ENCODE results near the gene IQCF2.

The IQCF2 gene

GRCh38 chr3:51819151-51819550 is 42.3 kb upstream of the IQCF2 start:
- no peak overlapping the region for H3K4me3 ChIP-seq (ENCODE audit: control insufficient read depth, low read depth, low read length)
- no peak for TF ChIP-seq CTCF (conservative IDR thresholded peaks at IDR 0.05; ENCODE audit: control insufficient read depth, insufficient read depth, low read depth, low read length)
- DNase-seq (ENCODE audit: low read depth), result no peak

GRCh38 chr3:51819709-51820406 is 41.6 kb upstream of the IQCF2 start:
- TF ChIP-seq CTCF (conservative IDR thresholded peaks at IDR 0.05; ENCODE audit: control insufficient read depth, insufficient read depth, low read depth, low read length), result peak; percentile 31
- no peak overlapping the region for H3K4me3 ChIP-seq (ENCODE audit: control insufficient read depth, low read depth, low read length)
- no peak for DNase-seq (ENCODE audit: low read depth)

- TF ChIP-seq CTCF (conservative IDR thresholded peaks at IDR 0.05; ENCODE audit: control insufficient read depth, insufficient read depth, low read depth, low read length), result no peak
- no peak for DNase-seq (ENCODE audit: low read depth)
- H3K4me3 ChIP-seq (ENCODE audit: control insufficient read depth, low read depth, low read length), result no peak overlapping the region
Measured at GRCh38 chr3:51828297-51828696, 33.1 kb upstream of the IQCF2 start.

- DNase-seq (ENCODE audit: low read depth), result no peak
- no peak overlapping the region for H3K4me3 ChIP-seq (ENCODE audit: control insufficient read depth, low read depth, low read length)
- no peak for TF ChIP-seq CTCF (conservative IDR thresholded peaks at IDR 0.05; ENCODE audit: control insufficient read depth, insufficient read depth, low read depth, low read length)
Measured at GRCh38 chr3:51830345-51830744, 31.1 kb upstream of the IQCF2 start.

DNA sequence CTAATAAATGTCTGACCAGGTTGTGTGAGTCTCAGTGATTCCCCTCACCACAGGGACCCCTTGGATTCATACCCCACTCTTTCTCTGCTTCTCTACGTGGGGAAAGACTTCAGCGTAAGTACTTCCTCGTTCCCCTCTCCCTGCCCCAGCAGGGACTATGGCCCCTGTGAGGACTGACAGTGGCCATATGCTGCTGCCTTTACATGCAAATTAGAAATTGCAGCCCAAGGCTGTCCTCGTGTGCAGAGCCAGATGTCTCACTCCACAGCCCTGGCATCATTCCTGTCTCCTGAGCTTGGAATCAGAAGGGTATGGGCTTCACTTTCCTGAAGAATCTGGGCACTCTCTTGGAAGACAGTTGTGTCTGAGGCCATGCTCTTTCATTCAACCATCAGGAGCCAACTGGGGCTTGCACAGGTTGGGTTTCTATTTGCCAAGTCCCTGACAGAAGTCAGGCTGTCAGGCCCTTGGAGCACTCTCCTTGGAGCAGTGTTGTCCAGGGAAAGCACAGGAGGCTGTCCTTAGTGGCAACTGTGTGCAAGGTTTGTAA is 30.5 kb upstream of the IQCF2 start:
- H3K4me3 ChIP-seq (ENCODE audit: control insufficient read depth, low read depth, low read length), result no peak overlapping the region
- no peak for TF ChIP-seq CTCF (conservative IDR thresholded peaks at IDR 0.05; ENCODE audit: control insufficient read depth, insufficient read depth, low read depth, low read length)
- DNase-seq (ENCODE audit: low read depth), result no peak

GRCh38 chr3:51836606-51837005 is 24.8 kb upstream of the IQCF2 start:
- TF ChIP-seq CTCF (conservative IDR thresholded peaks at IDR 0.05; ENCODE audit: control insufficient read depth, insufficient read depth, low read depth, low read length), result no peak
- H3K4me3 ChIP-seq (ENCODE audit: control insufficient read depth, low read depth, low read length), result no peak overlapping the region
- no peak for DNase-seq (ENCODE audit: low read depth)

Measured in fibroblast of mammary gland (primary cell).